Right ventricle myocardium superior (tissue), 1 donor: Measurements from ENCODE around the gene CNNM2. TPM values are rescaled to one million over a fixed set of nuclear protein-coding genes. Genes with fewer than 3 reads are reported as not detected.
"Not testable (repeated sequence)": the region's sequence is repeated elsewhere in the genome, so short reads cannot be mapped to it uniquely, and the experiment has no call there.

ENCODE experiments used
- ATAC-seq: fragments of 200-7000 bp; cut with Tn5 transposase; one replicate; pipeline ENCODE4 v1.9.1; 2020; ENCODE audit warnings: mild to moderate bottlenecking; ENCODE audit not compliant: poor library complexity
- DNase-seq: peaks from one replicate; pipeline ENCODE4 v3.0.0-alpha.2; 2020
- intact Hi-C: fragments of 100-400 bp; cut with DNase I; formaldehyde crosslinking; loops from one replicate; pipeline ENCODE4 v1.11.2; 2022
- total RNA-seq: library from RNA; stranded (reverse); fragmentation: NEBNext Ultra II Directional; extraction: Animal tissue kit (Norgen Biotek cat#: 25700); gene quantifications from one replicate; pipeline ENCODE4 v1.2.1, GENCODE V29; 2021
- donor health status: DM: no; HTN: yes; CAD: no; lungs with severe emphysema.

CNNM2 gene
- total RNA-seq, 1 donor from 2014 or later: 2.6 TPM

DNA sequence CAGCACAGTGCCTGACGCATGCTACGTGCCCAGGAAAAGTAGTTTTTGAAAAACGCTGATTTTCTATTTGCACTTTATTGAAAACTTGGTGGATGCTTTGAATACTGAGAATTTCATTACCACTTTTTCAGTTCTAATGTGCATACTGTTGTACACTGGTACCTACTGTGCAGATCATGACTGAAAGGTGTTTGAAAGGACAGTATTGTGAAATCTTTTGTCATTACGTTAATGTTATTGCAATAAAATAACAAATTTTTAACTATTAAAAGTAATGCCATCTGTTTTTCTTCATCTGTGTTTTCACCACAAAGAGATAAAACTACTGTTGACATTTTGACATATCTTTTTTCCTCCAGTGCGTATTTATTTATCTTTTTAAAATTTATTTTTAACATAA, 42.1 kb downstream of the CNNM2 start:
- DNase-seq: no peak
- ATAC-seq: no peak
- intact Hi-C loops: no loop called here

DNA sequence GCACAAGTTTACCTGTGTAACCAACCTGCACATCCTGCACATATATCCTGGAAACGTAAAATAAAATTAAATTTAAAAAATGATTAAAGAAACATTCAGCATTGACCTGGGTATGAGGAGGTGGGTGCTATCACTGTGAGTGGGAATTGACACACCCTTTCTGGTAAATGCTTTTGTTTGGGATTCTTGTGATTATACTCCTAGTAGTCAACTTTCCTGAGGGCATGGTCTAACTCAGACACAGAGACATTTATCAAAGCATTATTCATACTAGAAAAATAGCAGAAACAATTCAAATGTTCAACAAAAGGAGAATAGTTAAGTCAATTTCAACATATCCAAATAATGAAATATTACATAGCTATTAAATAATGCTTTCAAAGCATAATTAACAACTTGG, 44.2 kb downstream of the CNNM2 start:
- DNase-seq (no peak), ATAC-seq (no peak)
- intact Hi-C loops: no loop called here

DNA sequence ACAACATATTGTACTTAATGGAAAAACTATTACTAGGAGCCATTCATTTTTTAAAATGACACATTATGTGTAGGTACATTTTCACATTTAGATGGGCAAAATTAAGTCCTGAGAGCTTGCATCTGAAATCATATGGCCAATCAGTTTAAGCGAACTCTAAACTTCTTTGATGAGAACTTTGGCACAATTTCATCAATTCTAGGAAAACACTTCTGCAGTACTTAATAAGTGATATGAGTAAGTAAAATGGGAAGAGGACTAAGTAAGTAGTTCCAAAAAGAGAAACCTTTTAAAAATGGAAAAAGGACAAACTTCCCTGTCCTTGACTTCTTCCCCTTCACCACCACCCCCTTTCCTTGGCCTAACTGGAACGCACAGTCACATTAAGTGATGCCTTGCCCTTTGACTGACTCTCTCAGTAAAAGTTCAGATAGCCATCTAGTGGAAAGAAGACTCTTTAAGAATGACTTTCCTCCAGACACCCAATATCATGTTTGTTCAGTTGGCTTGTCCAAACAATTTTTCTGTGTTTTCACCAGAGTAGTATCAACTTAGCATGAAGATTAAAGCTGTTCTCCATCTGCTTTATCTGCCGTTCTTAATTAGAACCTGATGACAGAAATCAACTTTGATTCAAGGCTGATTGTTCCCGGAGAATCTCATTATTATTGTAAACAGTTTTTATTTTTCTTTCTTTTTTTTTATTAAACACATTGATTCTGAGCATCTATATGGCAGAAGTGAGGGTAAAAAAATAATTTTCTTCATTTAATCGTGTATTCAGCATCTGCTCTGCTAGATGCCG, 45.1 kb downstream of the CNNM2 start:
- DNase-seq: no peak
- intact Hi-C loops: no loop called here
- ATAC-seq: no peak

DNA sequence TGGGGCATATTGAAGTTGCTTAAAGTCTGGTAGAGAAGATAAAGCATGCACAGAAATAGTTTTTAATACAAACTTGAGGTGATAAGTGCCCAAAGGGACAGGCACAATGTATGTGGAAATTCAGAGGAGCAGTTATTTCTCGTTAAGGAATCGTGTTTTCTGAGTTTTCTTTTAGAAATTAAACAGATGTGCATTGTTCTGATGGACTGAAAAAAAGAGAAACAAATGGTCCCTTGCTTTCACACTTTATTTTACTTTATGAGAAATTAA, 45.6 kb downstream of the CNNM2 start:
- DNase-seq (no peak), ATAC-seq (no peak)
- intact Hi-C loops: no loop called here

DNA sequence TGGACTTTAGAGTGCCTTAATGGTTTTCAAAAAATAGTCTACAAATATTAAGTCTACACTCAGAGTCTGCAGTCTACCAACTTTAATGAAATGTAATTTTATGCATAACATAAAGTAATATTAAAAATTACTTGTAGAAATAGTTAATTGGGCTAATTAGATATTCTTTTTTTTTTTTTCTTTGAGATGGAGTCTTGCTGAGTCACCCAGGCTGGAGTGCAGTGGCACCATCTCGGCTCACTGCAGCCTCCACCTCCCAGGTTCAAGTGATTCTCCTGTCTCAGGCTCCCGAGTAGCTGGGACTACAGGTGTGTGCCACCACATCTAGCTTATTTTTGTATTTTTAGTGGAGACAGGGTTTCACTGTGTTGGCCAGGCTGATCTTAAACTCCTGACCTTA, 46.0 kb downstream of the CNNM2 start:
- DNase-seq, ATAC-seq, intact Hi-C loops: not testable (repeated sequence)

DNA sequence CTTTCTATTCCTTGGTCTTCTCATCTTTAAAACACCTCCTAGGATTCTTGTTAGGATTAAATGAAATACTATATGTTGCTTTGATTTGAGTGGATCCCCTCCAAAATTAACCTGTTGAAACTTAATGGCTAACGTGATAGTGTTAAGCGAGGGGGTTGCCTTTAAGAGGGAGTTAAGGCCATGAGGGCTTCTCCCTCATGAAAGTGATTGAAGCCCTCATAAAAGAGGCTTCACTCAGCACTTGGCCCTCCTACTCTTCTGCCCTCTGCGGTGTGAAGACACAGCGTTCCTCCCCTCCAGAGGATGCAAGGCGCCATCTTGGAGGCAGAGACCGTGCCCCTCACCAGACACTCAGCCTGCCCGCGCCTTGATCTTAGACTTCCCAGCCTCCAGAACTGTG, 46.6 kb downstream of the CNNM2 start:
- no peak for ATAC-seq
- intact Hi-C loops: no loop called here
- no peak for DNase-seq

DNA sequence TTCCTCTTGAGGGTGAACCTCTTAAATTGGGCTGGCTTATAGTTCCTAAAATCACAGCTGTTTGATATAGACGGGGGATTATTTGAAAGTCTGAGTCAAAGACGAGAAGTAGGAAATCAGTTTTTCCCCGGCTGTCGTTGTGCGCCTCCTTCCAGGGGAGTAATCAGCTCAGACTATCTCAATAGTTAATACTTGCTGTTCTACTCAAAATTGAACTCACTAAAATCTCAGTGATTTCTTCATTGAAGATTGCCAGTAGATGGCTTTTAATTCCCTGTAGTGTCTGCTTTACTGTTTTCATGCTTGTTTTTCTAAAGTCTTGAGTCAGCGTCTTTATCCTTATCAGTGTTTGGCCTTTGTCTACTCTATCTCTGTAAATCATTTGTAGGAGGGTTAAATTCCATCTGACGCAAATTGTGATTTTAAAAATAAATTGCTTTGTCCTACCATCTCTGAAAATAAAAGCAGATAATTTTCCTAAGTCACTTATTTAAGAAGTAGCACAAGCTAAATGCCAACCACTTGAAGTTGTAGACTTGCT, 47.3 kb downstream of the CNNM2 start:
- intact Hi-C loops: no loop called here
- no peak for ATAC-seq
- no peak for DNase-seq

DNA sequence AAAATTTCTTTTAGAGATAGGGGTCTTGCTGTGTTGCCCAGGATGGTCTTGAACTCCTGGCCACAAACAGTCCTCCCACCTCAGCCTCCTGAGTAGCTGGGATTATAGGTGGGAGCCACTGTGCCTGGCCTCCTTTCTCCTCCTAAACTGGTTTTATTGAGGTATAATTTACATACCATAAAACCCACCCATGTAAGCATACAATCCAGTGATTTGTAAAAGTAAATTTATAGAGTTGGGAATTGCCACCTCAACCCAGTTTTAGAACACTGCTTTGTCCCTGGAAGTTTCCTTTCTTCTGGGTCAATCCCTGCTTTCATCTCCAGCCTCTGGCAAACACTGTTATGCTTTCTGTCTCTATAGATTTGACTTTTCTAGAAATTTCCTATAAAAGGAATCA, 49.0 kb downstream of the CNNM2 start:
- intact Hi-C loops: no loop called here
- ATAC-seq: no peak

DNA sequence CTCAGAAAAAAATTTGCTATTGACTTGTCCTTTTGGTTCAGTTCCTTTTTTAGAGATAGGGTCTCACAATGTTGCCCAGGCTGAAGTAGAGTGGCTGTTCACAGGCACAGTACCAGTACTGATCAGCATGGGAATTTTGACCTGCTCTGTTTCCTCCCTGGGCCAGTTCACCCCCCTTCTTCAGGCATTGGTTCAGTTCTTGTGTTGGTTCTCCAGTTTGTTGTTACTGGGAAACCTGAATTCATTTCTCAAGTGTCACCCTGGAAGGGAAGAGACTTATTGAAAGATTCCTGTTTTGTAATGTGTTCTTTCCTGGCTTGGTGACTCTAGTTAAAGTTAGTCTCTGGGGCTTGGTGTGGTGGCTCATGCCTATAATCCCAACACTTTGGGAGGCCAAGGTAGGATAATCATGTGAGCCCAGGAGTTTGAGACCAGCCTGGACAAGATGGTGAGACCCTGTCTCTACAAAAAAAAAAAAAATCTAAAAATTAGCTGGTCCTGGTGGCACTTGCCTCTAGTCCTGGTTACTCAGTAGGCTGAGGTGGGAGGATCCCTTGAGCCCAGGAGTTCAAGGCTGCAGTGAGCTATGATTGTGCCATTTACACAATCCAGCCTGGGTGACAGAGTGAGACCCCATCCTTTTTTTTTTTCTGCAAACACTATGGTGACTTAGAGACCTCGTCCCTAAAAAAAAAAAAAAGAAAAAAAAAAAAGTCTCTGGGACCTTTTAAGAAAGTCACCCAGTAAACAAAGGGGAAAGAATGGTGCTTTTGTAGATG, 52.7 kb downstream of the CNNM2 start:
- DNase-seq: no peak
- intact Hi-C loops: no loop called here
- no peak for ATAC-seq

More for the DNA sequence above, 49.0 kb downstream of the CNNM2 start:
- no peak for DNase-seq

DNA sequence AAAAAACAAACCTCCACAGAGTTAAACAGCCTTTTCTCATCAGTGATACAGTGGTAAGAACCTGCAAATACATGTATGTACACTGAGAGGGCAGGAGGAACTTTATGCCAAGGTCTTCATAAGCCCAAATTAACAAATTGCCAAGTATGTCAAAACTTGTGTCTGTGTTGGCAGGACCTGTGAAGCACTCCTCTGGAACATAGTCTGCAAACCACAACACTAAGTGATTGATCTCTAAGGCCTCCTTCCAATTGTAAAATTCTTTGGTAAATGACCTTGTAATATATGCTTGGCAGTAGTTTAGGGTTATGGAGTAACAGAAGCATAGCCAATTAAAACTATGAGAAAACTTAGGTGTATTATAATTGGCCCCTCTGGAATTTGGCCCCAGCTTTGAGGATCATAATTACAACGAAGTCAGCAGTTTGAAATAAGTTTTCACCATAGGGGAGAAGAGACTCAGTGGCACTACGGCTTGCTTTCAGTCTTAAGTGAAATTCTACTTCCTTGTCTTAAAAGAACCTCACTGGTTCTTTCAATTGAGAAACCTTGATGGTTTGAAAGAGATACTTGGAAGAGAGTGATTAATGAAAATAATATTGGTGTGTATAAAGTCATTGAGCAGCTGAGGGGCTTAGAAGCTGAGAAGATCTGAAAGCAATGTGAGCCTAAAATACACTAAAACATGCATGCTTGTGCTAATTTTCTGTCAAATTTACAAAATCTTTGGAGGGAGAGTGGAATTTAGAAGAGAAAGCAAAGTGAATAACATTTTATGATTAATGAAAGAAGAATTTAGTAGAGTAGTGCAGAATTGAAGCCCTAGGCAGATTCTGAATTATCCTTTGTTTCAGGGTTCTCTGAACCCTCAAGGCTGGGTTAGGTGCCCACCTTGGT, 57.6 kb downstream of the CNNM2 start:
- DNase-seq: no peak
- no peak for ATAC-seq
- intact Hi-C loops: no loop called here

DNA sequence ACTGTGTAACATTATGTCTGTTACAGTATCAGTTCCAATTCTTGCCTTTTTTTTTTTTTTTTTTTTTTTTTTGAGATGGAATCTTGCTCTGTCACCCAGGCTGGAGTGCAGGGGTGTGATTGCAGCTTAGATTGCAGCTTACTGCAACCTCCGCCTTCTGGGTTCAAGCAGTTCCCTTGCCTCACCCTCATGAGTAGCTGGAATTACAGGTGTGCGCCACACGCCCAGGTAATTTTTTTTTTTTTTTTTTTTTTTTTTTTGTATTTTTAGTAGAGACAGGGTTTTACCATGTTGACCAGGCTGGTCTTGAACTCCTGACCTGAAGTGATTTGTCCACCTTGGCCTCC, 58.3 kb downstream of the CNNM2 start:
- ATAC-seq, intact Hi-C loops, DNase-seq: not testable (repeated sequence)

DNA sequence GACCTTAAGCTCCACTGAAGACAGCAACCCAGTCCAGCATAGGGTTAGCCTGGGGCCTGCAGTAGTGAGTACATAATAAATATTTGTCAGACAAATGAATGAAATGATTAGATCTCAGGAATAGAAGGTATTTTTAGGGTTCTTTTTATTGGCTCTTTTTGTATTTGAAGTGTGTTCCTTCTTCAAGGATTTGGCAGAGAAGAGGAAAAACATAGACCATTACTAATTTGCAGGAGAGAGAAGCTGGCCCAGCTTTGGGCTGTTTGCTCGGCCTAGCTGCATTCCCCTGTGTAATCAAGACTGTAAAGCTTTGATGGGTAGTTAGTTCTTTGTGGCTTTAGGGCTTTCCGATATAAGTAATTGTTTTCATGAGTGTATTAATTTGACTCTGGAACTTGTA, 64.2 kb downstream of the CNNM2 start:
- DNase-seq: no peak
- intact Hi-C loops: no loop called here
- ATAC-seq: no peak

DNA sequence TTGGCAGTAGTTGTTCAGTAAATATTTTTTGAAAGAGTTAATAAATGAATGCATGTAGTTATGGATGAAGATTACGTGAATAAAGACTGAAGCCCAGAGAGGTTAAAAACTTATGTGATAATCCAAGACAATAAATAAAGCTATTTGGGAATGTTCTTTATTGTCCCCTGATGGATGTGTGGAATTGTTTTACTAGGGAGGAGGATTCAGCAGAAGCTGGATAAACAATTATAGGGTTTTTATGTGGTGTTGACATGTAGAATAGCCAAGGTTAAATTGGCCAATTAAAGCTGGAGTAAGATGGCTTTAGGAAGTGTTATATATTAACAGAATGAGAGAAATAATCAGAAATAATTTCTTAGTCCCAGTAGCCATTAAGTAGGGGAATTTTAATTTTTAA, 66.0 kb downstream of the CNNM2 start:
- intact Hi-C loops: no loop called here
- DNase-seq: no peak
- ATAC-seq: no peak

DNA sequence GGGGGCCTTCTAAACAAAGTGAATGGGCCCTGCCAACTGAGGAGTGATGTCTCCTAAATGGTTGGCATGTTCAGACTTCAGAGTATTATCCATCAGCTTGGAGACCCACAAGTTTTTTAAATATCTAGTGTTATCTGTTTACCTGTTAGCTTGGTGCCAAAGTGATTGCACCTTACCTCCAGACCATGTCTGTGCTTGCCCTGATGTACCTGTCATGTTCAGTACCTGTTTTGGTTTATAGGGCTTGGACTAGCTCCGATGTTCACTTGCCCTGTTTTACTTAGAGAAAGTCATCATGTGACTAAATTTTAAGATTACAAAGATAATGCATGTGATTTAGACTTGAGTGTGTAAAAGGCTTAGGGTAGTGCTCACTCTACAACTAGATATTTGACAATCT, 67.7 kb downstream of the CNNM2 start:
- intact Hi-C loops: no loop called here
- ATAC-seq (no peak), DNase-seq (no peak)

DNA sequence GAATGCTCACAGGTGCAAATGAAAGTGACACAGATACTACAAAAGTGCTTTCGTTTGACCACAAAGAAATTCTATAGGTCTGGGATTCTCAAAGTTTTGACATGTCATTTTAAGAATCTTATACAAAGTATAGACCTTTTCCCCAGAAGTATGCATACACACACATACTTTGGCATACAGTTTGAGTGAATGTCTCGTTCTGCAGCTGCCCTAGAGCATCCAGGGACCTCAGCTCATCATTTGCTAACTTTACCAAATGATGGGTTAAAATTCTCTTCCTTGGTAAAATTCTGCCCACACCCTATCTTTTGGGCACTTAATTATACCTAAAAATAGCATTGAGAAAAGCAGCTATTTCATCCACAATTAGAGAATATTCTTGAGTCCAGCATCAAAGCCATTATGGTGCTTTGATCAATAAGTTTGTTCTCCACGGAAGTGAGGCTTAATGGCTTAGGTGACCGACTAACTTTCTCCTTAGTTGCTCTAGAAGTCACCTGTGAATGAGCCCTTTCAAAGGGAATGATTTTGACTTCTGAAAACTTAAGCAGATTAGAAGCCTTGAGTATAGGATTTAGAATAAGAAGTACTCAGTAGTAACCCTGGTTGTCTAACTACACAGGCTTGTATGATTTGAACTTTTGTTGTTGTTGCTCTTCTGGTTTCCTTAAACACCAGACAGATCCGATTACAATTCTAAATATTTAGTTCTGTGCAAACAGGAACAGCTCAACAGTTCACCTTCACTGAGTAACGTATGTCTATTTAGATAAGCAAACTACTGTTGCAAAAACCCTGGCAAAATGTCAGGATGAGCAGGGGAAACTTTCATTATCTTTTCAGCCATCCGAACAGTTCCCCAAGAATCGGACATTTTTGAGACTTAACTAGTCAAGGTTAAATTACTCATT, 70.6 kb downstream of the CNNM2 start:
- DNase-seq (no peak), ATAC-seq (no peak)
- intact Hi-C loops: no loop called here

DNA sequence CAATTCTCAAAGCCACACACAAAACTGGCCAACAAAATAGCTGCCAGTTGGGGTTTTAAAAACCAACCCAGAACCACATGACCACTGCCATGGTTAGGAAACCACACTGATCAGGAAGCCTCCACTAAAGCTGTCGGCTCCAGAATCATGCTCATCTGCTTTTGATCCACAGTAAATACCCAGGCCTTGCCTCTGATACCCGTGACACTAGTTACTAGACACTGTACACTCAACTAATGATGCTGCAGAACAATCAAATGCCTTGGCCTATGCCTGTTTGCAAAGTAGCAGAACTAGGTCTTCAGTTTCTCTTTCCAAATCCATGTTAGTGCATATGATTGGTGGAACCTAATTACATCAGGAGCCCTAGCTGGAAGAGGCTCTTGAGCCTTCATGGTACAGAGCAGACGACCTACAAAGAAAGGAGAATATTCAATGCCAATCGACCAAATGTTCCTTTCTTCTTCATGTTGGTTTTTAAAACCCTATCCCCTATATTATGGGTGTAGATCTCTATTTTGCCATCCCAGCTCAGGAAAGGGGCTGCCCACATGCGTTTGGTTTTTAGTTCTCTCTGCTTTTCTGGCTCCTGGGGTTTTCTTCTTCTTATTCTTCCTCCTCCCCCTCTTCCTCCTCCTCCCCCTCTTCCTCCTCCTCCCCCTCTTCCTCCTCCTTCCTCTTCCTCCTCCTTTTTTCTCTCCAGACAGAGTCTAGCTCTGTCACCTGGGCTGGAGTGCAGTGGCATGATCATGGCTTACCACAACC, 76.6 kb downstream of the CNNM2 start:
- ATAC-seq (no peak), DNase-seq (no peak)
- intact Hi-C loops: no loop called here

DNA sequence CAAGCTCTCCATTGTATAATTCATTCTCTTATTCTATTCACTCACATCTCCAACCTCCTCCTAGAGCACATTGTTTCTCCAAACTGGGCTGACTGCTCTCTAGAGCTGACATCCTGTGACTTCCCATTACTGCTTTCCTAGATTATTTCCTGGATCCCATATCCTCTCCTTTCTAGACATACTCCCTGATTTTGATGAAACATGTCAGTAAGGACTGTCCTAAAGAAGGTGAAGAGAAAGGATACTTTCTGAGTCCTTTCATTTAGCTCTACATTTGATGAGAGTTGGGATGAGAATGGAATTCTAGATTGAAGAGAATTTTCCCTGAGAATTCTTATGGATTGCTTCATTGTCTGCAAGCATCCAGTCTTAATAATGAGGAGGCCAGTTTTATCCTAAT, 78.8 kb downstream of the CNNM2 start:
- DNase-seq (no peak), ATAC-seq (no peak)
- intact Hi-C loops: no loop called here

DNA sequence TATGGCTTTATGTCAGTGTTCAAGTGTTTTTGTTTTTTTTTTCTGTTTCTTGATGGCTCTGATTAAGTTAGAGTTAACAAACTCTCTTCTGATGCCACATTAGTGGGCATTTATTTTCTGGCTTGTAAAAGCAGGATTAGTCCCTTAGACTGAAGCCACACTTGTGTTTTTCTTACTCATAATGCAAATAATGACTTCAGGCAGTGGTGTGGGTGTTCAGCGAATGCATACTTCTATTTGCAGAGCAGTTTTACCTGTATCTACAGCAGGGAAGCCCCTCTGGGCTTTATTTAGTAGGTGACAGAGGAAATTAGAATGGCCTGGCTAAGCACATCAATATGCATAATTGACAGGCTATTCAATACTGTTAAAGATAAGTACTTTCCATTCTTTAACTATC, 79.9 kb downstream of the CNNM2 start:
- ATAC-seq (no peak), DNase-seq (no peak)
- intact Hi-C loops: no loop called here
